Kidney epithelial cell (primary cell): ENCODE measurements around the gene PPP6R3. TPM values are rescaled to one million over a fixed set of nuclear protein-coding genes. Genes with fewer than 3 reads are reported as not detected.

Experiments used
- DNase-seq: peaks from one replicate; pipeline ENCODE4 v3.0.0-alpha.2; 2010; ENCODE audit warnings: low read depth
- H3K27me3 ChIP-seq: 2 replicates; pipeline ENCODE4 v1.6.0; 2011; ENCODE audit warnings: low read length; ENCODE audit not compliant: control insufficient read depth, insufficient read depth
- H3K36me3 ChIP-seq: 2 replicates; pipeline ENCODE4 v1.5.1; 2011; ENCODE audit warnings: low read length; ENCODE audit not compliant: control insufficient read depth, insufficient read depth
- H3K4me3 ChIP-seq: 2 replicates; pipeline ENCODE4 v1.5.1; 2011; ENCODE audit warnings: low read depth, mild to moderate bottlenecking, control low read depth, low read length
- total RNA-seq: library from RNA; depleted of rRNA; stranded (reverse); fragments of >200 nt; gene quantifications from 2 replicates; pipeline ENCODE4 v1.2.3, GENCODE V29; 2015
- TF ChIP-seq, protein P1 (sequence below): IDR thresholded peaks from 2 replicates; pipeline ENCODE4 v1.5.1; 2011; ENCODE audit warnings: mild to moderate bottlenecking, moderate library complexity, low read length, control low read depth, inconsistent platforms; ENCODE audit not compliant: insufficient read depth, poor library complexity, severe bottlenecking

Gene PPP6R3
- total RNA-seq, 1 donor from 2014 or later, result 71.7 TPM

GRCh38 chr11:68463714-68464113 lies 3.2 kb downstream of the PPP6R3 start:
- TF ChIP-seq, protein P1, sequence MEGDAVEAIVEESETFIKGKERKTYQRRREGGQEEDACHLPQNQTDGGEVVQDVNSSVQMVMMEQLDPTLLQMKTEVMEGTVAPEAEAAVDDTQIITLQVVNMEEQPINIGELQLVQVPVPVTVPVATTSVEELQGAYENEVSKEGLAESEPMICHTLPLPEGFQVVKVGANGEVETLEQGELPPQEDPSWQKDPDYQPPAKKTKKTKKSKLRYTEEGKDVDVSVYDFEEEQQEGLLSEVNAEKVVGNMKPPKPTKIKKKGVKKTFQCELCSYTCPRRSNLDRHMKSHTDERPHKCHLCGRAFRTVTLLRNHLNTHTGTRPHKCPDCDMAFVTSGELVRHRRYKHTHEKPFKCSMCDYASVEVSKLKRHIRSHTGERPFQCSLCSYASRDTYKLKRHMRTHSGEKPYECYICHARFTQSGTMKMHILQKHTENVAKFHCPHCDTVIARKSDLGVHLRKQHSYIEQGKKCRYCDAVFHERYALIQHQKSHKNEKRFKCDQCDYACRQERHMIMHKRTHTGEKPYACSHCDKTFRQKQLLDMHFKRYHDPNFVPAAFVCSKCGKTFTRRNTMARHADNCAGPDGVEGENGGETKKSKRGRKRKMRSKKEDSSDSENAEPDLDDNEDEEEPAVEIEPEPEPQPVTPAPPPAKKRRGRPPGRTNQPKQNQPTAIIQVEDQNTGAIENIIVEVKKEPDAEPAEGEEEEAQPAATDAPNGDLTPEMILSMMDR, result no peak
- H3K27me3 ChIP-seq, result no peaks in the 10 kb centered on the region
- H3K36me3 ChIP-seq, result no peaks in the 10 kb centered on the region
- H3K4me3 ChIP-seq, result no peak overlapping the region
- no peak for DNase-seq

GRCh38 chr11:68467201-68467834 lies 6.8 kb downstream of the PPP6R3 start:
- DNase-seq, result no peak
- no peaks in the 10 kb centered on the region for H3K27me3 ChIP-seq
- no peak overlapping the region for H3K4me3 ChIP-seq
- H3K36me3 ChIP-seq, result no peaks in the 10 kb centered on the region
- TF ChIP-seq, protein P1, result no peak

- Histone ChIP-seq H3K27me3 (no peaks in the 10 kb centered on the region), H3K4me3 (no peak overlapping the region), H3K36me3 (no peaks in the 10 kb centered on the region)
- DNase-seq, result no peak
- TF ChIP-seq, protein P1, result no peak
These were observed 7.8 kb downstream of the PPP6R3 start for GRCh38 chr11:68468217-68468828.

- DNase-seq, result no peak
- Histone ChIP-seq H3K4me3 (no peak overlapping the region), H3K27me3 (no peaks in the 10 kb centered on the region), H3K36me3 (no peaks in the 10 kb centered on the region)
- TF ChIP-seq, protein P1, result no peak
These were observed 8.6 kb downstream of the PPP6R3 start for GRCh38 chr11:68469122-68469521.

GRCh38 chr11:68469642-68470041 lies 9.1 kb downstream of the PPP6R3 start:
- H3K4me3 ChIP-seq, result no peak overlapping the region
- H3K36me3 ChIP-seq, result no peaks in the 10 kb centered on the region
- H3K27me3 ChIP-seq, result no peaks in the 10 kb centered on the region
- DNase-seq, result no peak
- TF ChIP-seq, protein P1, result no peak
